Osteoblast (primary cell): ENCODE data around the gene ASPRV1. TPM values are rescaled to one million over a fixed set of nuclear protein-coding genes. Genes with fewer than 3 reads are reported as not detected.
A peak's percentile ranks its signal among the peaks of the same experiment; 100 is the strongest.

Experiments
- DNase-seq: peaks from one replicate; pipeline ENCODE4 v3.0.0; 2011; ENCODE audit warnings: low spot score, mixed read lengths; ENCODE audit not compliant: insufficient read length; ENCODE audit errors: missing footprints
- H2AFZ ChIP-seq: 2 replicates; pipeline ENCODE4 v1.6.0; 2011; ENCODE audit warnings: mild to moderate bottlenecking, low read length
- H3K27ac ChIP-seq: 2 replicates; pipeline ENCODE4 v1.5.1; 2011; ENCODE audit warnings: mild to moderate bottlenecking, low read depth, low read length, moderate library complexity
- H3K27me3 ChIP-seq: 2 replicates; pipeline ENCODE4 v1.6.0; 2012; ENCODE audit warnings: mild to moderate bottlenecking, control low read depth, inconsistent platforms, low read length, moderate library complexity; ENCODE audit not compliant: insufficient read depth
- H3K36me3 ChIP-seq: 2 replicates; pipeline ENCODE4 v1.5.1; 2011; ENCODE audit warnings: mild to moderate bottlenecking, low read length, control low read depth, moderate library complexity; ENCODE audit not compliant: insufficient read depth
- H3K4me1 ChIP-seq: 2 replicates; pipeline ENCODE4 v1.5.1; 2011; ENCODE audit warnings: mild to moderate bottlenecking, low read length, control low read depth, moderate library complexity; ENCODE audit not compliant: insufficient read depth
- H3K4me2 ChIP-seq: 2 replicates; pipeline ENCODE4 v1.6.0; 2011; ENCODE audit warnings: mild to moderate bottlenecking, low read length; ENCODE audit not compliant: insufficient read depth
- H3K4me3 ChIP-seq: fragments of 200-600 bp; sonication (generic); 3 replicates; pipeline ENCODE4 v1.5.1; 2012; ENCODE audit warnings: mild to moderate bottlenecking, low read length, inconsistent platforms; ENCODE audit not compliant: insufficient read depth
- H3K79me2 ChIP-seq: 2 replicates; pipeline ENCODE4 v1.6.0; 2012; ENCODE audit warnings: mild to moderate bottlenecking, low read length, control low read depth, inconsistent platforms; ENCODE audit not compliant: insufficient read depth
- H3K9me3 ChIP-seq: 2 replicates; pipeline ENCODE4 v1.5.1; 2011; ENCODE audit warnings: low read depth, low read length, control low read depth
- H4K20me1 ChIP-seq: 2 replicates; pipeline ENCODE4 v1.6.0; 2012; ENCODE audit warnings: mild to moderate bottlenecking, low read length, control low read depth; ENCODE audit not compliant: insufficient read depth
- CTCF ChIP-seq: IDR thresholded peaks from 2 replicates; pipeline ENCODE4 v1.5.1; 2011; ENCODE audit warnings: mild to moderate bottlenecking, low read depth, low read length, moderate library complexity; ENCODE audit errors: extremely low read depth
- total RNA-seq: library from RNA; depleted of rRNA; stranded (reverse); fragments of >200 nt; gene quantifications from 2 replicates; pipeline ENCODE4 v1.2.3, GENCODE V29; 2012

The ASPRV1 gene
- total RNA-seq, 1 donor: 0.72 TPM

- peaks cover 24% of the 10 kb centered on the region for H3K36me3 ChIP-seq
- no peak for TF ChIP-seq CTCF
- peaks cover 34% of the 10 kb centered on the region for H3K4me1 ChIP-seq
- peak overlapping the region; percentile 81 for H3K4me3 ChIP-seq
- peak overlapping the region; percentile 72 for H2AFZ ChIP-seq
- peak; percentile 97 for DNase-seq
- no peaks in the 10 kb centered on the region for H3K9me3 ChIP-seq
- H3K79me2 ChIP-seq: peaks cover 28% of the 10 kb centered on the region
- peak overlapping the region; percentile 93 for H3K4me2 ChIP-seq
- no peaks in the 10 kb centered on the region for H3K27me3 ChIP-seq
- no peaks in the 10 kb centered on the region for H4K20me1 ChIP-seq
- peak overlapping the region; percentile 93 for H3K27ac ChIP-seq
These were observed 47.1 kb downstream of the ASPRV1 start for GRCh38 chr2:69914164-69914949.

DNA sequence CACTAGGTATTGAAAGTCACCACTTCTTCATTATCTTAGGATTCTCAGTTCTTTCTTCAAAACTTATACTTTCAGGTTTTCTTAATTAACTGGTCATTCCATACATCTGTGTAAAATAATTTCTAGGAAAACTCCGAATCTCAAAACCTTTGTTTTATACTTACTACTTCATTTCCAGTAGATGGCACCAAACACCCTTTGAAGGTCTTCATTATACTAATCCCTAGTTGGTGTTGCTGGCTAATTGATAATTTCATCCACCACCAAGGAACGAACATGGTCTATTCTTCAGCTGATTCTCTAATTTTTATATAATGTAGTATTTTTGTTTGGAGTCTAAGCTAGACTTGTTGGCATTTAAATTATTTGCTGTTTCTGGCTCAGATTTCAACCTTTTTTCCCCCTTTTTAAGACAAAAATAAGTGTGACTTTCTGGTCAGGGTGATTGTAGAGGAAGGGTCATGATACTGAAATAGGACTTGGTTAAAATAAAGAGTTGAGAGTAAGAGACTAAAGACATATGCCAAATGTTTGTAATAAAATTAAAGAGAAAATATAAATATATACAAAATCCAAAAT is 49.4 kb downstream of the ASPRV1 start:
- Histone ChIP-seq H3K4me3 (no peak overlapping the region), H3K79me2 (peaks cover 21% of the 10 kb centered on the region), H3K36me3 (peaks cover 39% of the 10 kb centered on the region), H3K27me3 (no peaks in the 10 kb centered on the region), H3K9me3 (no peaks in the 10 kb centered on the region), H3K4me1 (peaks cover 23% of the 10 kb centered on the region), H4K20me1 (no peaks in the 10 kb centered on the region), H2AFZ (no peak overlapping the region), H3K4me2 (no peak overlapping the region), H3K27ac (peak overlapping the region; percentile 39)
- peak; percentile 57 for TF ChIP-seq CTCF
- DNase-seq: no peak

Other genes with a start within 250 kb of the ASPRV1 start
- 38.4 and 43.9 TPM in 2 replicates for gene ANXA4, start 219.5 kb downstream of the ASPRV1 start, total RNA-seq
- gene GMCL1, start 132.0 kb downstream of the ASPRV1 start, total RNA-seq: 8.7 and 11.2 TPM in 2 replicates
- 35.1 and 38.6 TPM in 2 replicates for gene SNRNP27, start 67.7 kb downstream of the ASPRV1 start, total RNA-seq
- 13.8 and 14.5 TPM in 2 replicates for gene MXD1, start 46.5 kb downstream of the ASPRV1 start, total RNA-seq
- gene PCBP1, start 125.8 kb upstream of the ASPRV1 start, total RNA-seq: 55.7 and 70.7 TPM in 2 replicates
- 24.5 and 25.0 TPM in 2 replicates for gene C2orf42, start 229.4 kb upstream of the ASPRV1 start, total RNA-seq